GM21528 (cell line): ENCODE measurements around the gene HERC3.
A peak's percentile ranks its signal among the peaks of the same experiment; 100 is the strongest.

Experiments
- ATAC-seq: cut with Tn5 transposase; IDR thresholded peaks from one replicate; pipeline ENCODE4 v1.9.1; 2021; ENCODE audit warnings: mild to moderate bottlenecking, moderate library complexity; ENCODE audit not compliant: unreplicated experiment, low FRiP score

The HERC3 gene

GRCh38 chr4:88659055-88659889 is 67.0 kb downstream of the HERC3 start:
- peak; percentile 87 for ATAC-seq

GRCh38 chr4:88659890-88660208 is 67.6 kb downstream of the HERC3 start:
- ATAC-seq, result no peak

- no peak for ATAC-seq
These were observed 68.4 kb downstream of the HERC3 start for GRCh38 chr4:88660446-88661294.

- ATAC-seq, result no peak
These were observed 69.5 kb downstream of the HERC3 start for GRCh38 chr4:88661739-88662138.

- ATAC-seq, result no peak
These were observed 80.7 kb downstream of the HERC3 start for GRCh38 chr4:88672987-88673386.

GRCh38 chr4:88673886-88674285 is 81.6 kb downstream of the HERC3 start:
- ATAC-seq, result no peak

- ATAC-seq, result no peak
These were observed 82.3 kb downstream of the HERC3 start for GRCh38 chr4:88674565-88674964.

- no peak for ATAC-seq
These were observed 82.7 kb downstream of the HERC3 start for GRCh38 chr4:88674979-88675378.

GRCh38 chr4:88675543-88675942 is 83.3 kb downstream of the HERC3 start:
- ATAC-seq, result no peak

GRCh38 chr4:88681209-88681608 is 88.9 kb downstream of the HERC3 start:
- ATAC-seq, result no peak

GRCh38 chr4:88690355-88690754 is 98.1 kb downstream of the HERC3 start:
- no peak for ATAC-seq

- ATAC-seq, result no peak
These were observed 101.5 kb downstream of the HERC3 start for GRCh38 chr4:88693792-88694191.

GRCh38 chr4:88696630-88697029 is 104.3 kb downstream of the HERC3 start:
- no peak for ATAC-seq

- no peak for ATAC-seq
These were observed 104.9 kb downstream of the HERC3 start for GRCh38 chr4:88697141-88697540.

- peak; percentile 92 for ATAC-seq
These were observed 105.5 kb downstream of the HERC3 start, which contains the start of gene NAP1L5 for GRCh38 chr4:88697588-88698329. Gene NAP1L5 (minus strand): TSS chr4:88697829. CDS start chr4:88697754, 75 bp downstream.

GRCh38 chr4:88698519-88698918 is 106.2 kb downstream of the HERC3 start:
- ATAC-seq, result no peak

GRCh38 chr4:88702782-88703181 is 110.5 kb downstream of the HERC3 start:
- no peak for ATAC-seq

GRCh38 chr4:88705223-88705622 is 112.9 kb downstream of the HERC3 start:
- no peak for ATAC-seq

GRCh38 chr4:88705805-88706492 is 113.7 kb downstream of the HERC3 start:
- no peak for ATAC-seq

- no peak for ATAC-seq
These were observed 114.3 kb downstream of the HERC3 start for GRCh38 chr4:88706574-88706973.
